ENCODE data around the gene RNF227. TPM values are rescaled to one million over a fixed set of nuclear protein-coding genes. Genes with fewer than 3 reads are reported as not detected.

Gene RNF227
- total and polyA plus RNA-seq, 4 experiments from 2014 or later = 2.3 to 7.4 (median 5.1) TPM

DNA sequence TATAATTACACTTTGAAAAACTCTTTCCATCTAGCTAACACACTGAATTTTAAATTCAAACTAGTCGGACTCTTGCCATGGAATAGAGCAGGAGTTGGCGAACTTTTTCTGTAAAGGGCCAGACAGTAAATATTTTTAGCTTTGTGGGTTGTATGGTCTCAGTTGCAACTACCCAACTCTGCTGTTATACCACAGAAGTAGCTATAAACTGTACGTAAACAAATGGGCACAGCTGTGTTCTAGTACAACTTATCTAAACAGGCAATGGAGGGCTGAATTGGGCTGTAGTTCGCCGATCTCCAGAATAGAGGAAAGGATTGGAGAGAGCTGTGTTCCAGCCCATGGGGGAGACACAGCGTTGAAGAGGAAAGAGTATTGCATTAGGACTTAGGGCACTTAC, 24.7 kb upstream of the RNF227 start:
- no peak for DNase-seq
- CTCF ChIA-PET (ENCODE audit: partially characterized antibody) = interaction anchor here (1.0 to 1.1 kb wide), 2 partner anchors 8 to 47 kb away, joined by 3 to 4 read pairs; no protein-coding TSS in a partner anchor
- Mint-ChIP-seq H3K27ac (no peak overlapping the region), H3K4me1 (peaks cover 0 to 5% (median 3%) of the 10 kb centered on the region in 4 donors), H3K9me3 (peaks cover 0 to 1% (median 0%) of the 10 kb centered on the region in 8 donors), H3K27me3 (no peaks in the 10 kb centered on the region), H3K36me3 (peaks cover 49 to 61% of the 10 kb centered on the region in 2 donors), H3K4me3 (no peak overlapping the region)
- Histone ChIP-seq H3K9me3 (ENCODE audit: control insufficient read depth in 1 of 2, low read length in 2 of 2) (no peaks in the 10 kb centered on the region), H3K27ac (ENCODE audit: low read depth, low read length) (no peak overlapping the region), H3K36me3 (ENCODE audit: insufficient read depth, low read length) (peaks cover 31% of the 10 kb centered on the region), H3K27me3 (ENCODE audit: insufficient read depth, low read length) (no peaks in the 10 kb centered on the region), H3K4me1 (ENCODE audit: insufficient read depth, low read length) (no peaks in the 10 kb centered on the region), H3K4me3 (ENCODE audit: low read length in 2 of 2) (no peak overlapping the region)
- intact Hi-C loops (cut with micrococcal nuclease) = no loop called here
- POLR2A ChIA-PET (ENCODE audit: partially characterized antibody) = interaction anchor here (0.6 to 2.1 kb wide), 3 partner anchors 9 to 307 kb away, joined by 3 to 7 read pairs (median 6); partner anchors contain the start of genes CNTROB, CTC1, RNF227 and TRAPPC1

DNA sequence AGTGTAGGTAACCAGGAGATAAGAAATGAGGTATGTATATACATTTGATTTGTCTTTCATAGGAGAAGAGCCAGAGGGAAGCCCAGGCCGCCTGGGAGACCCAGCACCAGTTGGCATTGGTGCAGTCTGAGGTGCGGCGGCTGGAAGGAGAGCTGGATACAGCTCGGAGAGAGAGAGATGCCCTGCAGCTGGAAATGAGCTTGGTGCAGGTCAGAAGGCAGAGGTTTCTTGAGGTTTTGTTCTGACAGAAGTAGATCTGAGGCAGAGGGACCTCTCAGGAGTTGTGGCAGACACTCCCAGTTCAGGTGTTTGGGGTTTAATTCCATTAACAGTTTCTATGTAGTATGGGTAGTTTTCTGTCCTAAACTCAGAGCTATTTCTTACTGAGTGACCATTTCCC, 23.9 kb upstream of the RNF227 start:
- no peak overlapping the region for H3K4me3 ChIP-seq (ENCODE audit: low read length in 2 of 2)
- H3K4me1 ChIP-seq (ENCODE audit: insufficient read depth, low read length) = no peaks in the 10 kb centered on the region
- no peaks in the 10 kb centered on the region for H3K9me3 ChIP-seq (ENCODE audit: control insufficient read depth in 1 of 2, low read length in 2 of 2)
- no peaks in the 10 kb centered on the region for H3K27me3 ChIP-seq (ENCODE audit: insufficient read depth, low read length)
- ChIA-PET CTCF (ENCODE audit: partially characterized antibody) (interaction anchor here (1.1 kb wide), 1 partner anchor 7 kb away, joined by 3 read pairs; no protein-coding TSS in a partner anchor), POLR2A (ENCODE audit: partially characterized antibody) (interaction anchor here (0.6 to 2.1 kb wide), 3 partner anchors 8 to 308 kb away, joined by 3 to 7 read pairs (median 6); partner anchors contain the start of genes CNTROB, CTC1, RNF227 and TRAPPC1)
- H3K27ac ChIP-seq (ENCODE audit: low read depth, low read length) = no peak overlapping the region
- DNase-seq = no peak
- Mint-ChIP-seq H3K4me3 (no peak overlapping the region), H3K27me3 (no peaks in the 10 kb centered on the region), H3K27ac (peak overlapping the region in 1 of 7 donors; percentile 82), H3K36me3 (peaks cover 53 to 60% of the 10 kb centered on the region in 2 donors), H3K9me3 (peaks cover 0 to 1% (median 0%) of the 10 kb centered on the region in 8 donors), H3K4me1 (peaks cover 0 to 8% (median 5%) of the 10 kb centered on the region in 4 donors)
- peaks cover 31% of the 10 kb centered on the region for H3K36me3 ChIP-seq (ENCODE audit: insufficient read depth, low read length)
- intact Hi-C loops (cut with micrococcal nuclease) = no loop called here

DNA sequence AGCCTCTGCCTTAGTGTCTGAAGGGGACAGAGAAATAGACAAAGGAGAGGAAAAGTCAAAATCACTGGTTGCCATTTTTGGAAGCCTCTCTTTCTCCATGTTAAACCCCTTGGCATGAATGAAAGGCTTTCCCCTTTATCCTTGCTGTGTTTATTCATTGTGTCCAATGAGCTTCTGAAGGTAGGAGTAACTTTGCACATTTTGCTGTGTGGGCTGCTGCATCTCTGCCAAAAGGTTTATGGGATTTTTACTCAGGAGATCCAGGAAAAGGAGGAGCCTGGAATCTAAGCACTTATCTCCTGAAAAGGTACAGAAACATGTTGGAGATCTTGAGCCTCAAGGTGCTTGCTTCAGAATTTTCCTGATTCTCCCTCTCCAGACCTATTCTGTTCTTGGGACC, 19.8 kb upstream of the RNF227 start:
- peaks cover 21% of the 10 kb centered on the region for H3K4me1 ChIP-seq (ENCODE audit: insufficient read depth, low read length)
- ChIA-PET POLR2A (ENCODE audit: partially characterized antibody) (interaction anchor here (1.2 to 7.0 kb wide), 2 partner anchors 19 to 55 kb away, joined by 3 to 116 read pairs; partner anchors contain the start of gene RNF227), CTCF (ENCODE audit: partially characterized antibody) (interaction anchor here (1.5 to 8.0 kb wide), 4 partner anchors 8 to 73 kb away, joined by 6 to 83 read pairs (median 12); no protein-coding TSS in a partner anchor)
- Mint-ChIP-seq H3K4me3 (peak overlapping the region in 1 of 8 donors; percentile 31), H3K27ac (no peak overlapping the region), H3K36me3 (peaks cover 35 to 44% of the 10 kb centered on the region in 2 donors), H3K27me3 (no peaks in the 10 kb centered on the region), H3K4me1 (peaks cover 25 to 39% (median 29%) of the 10 kb centered on the region in 4 donors), H3K9me3 (peaks cover 0 to 1% (median 0%) of the 10 kb centered on the region in 8 donors)
- no peak overlapping the region for H3K27ac ChIP-seq (ENCODE audit: low read depth, low read length)
- intact Hi-C loops (cut with micrococcal nuclease) = no loop called here
- peaks cover 10% of the 10 kb centered on the region for H3K36me3 ChIP-seq (ENCODE audit: insufficient read depth, low read length)
- H3K4me3 ChIP-seq (ENCODE audit: low read length in 2 of 2) = no peak overlapping the region
- no peaks in the 10 kb centered on the region for H3K27me3 ChIP-seq (ENCODE audit: insufficient read depth, low read length)
- no peak for DNase-seq
- H3K9me3 ChIP-seq (ENCODE audit: control insufficient read depth in 1 of 2, low read length in 2 of 2) = no peaks in the 10 kb centered on the region

DNA sequence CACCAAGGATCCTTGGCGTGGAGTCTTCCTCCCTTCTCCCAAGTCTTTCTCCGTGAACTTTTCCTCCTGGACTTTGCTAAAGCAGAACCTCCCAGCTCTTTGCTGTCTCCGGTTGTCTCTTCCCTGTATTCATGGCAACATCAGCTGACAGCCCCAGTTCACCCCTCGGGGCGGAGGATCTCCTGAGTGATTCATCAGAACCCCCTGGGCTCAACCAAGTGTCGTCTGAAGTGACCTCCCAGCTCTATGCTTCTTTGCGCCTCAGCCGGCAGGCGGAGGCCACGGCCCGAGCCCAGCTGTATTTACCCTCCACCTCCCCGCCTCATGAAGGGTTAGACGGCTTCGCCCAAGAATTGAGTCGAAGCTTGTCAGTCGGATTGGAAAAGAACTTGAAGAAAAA, 16.9 kb upstream of the RNF227 start:
- Histone ChIP-seq H3K36me3 (ENCODE audit: insufficient read depth, low read length) (no peaks in the 10 kb centered on the region), H3K9me3 (ENCODE audit: control insufficient read depth in 1 of 2, low read length in 2 of 2) (no peaks in the 10 kb centered on the region), H3K4me3 (ENCODE audit: low read length in 2 of 2) (peak overlapping the region; percentile 84 to 100), H3K27ac (ENCODE audit: low read depth, low read length) (peak overlapping the region; percentile 85), H3K27me3 (ENCODE audit: insufficient read depth, low read length) (no peaks in the 10 kb centered on the region), H3K4me1 (ENCODE audit: insufficient read depth, low read length) (peaks cover 33% of the 10 kb centered on the region)
- Mint-ChIP-seq H3K27ac (peak overlapping the region; percentile 88 to 100 (median 98)), H3K4me1 (peaks cover 33 to 58% (median 42%) of the 10 kb centered on the region in 4 donors), H3K9me3 (no peaks in the 10 kb centered on the region), H3K27me3 (no peaks in the 10 kb centered on the region), H3K4me3 (peak overlapping the region; percentile 94 to 100 (median 98)), H3K36me3 (peaks cover 21 to 33% of the 10 kb centered on the region in 2 donors)
- intact Hi-C loops (cut with micrococcal nuclease) = loop anchor here (1.0 to 5.0 kb wide), 9 partner anchors 11 to 450 kb away; partner anchors contain the start of genes KDM6B, NAA38, RANGRF and RPL26
- POLR2A ChIA-PET (ENCODE audit: partially characterized antibody) = interaction anchor here (1.0 to 7.0 kb wide), 17 partner anchors 8 to 290 kb away, joined by 3 to 116 read pairs (median 10); partner anchors contain the start of genes CYB5D1, KDM6B, NAA38 and RNF227
- peak in 2 of 5 donors; percentile 11 to 56 for DNase-seq
- CTCF ChIA-PET (ENCODE audit: partially characterized antibody) = interaction anchor here (0.7 to 8.0 kb wide), 14 partner anchors 8 to 344 kb away, joined by 3 to 83 read pairs (median 4); partner anchors contain the start of genes ALOXE3, RNF227 and TP53

GRCh38 chr17:7932483-7932891, 16.4 kb upstream of the RNF227 start:
- intact Hi-C loops (cut with micrococcal nuclease) = loop anchor here (1.0 to 5.0 kb wide), 9 partner anchors 10 to 450 kb away; partner anchors contain the start of genes KDM6B, NAA38, RANGRF and RPL26
- Histone ChIP-seq H3K27me3 (ENCODE audit: insufficient read depth, low read length) (no peaks in the 10 kb centered on the region), H3K27ac (ENCODE audit: low read depth, low read length) (peak overlapping the region; percentile 85), H3K9me3 (ENCODE audit: control insufficient read depth in 1 of 2, low read length in 2 of 2) (no peaks in the 10 kb centered on the region), H3K4me3 (ENCODE audit: low read length in 2 of 2) (peak overlapping the region; percentile 84 to 100), H3K4me1 (ENCODE audit: insufficient read depth, low read length) (peaks cover 33% of the 10 kb centered on the region), H3K36me3 (ENCODE audit: insufficient read depth, low read length) (no peaks in the 10 kb centered on the region)
- Mint-ChIP-seq H3K9me3 (no peaks in the 10 kb centered on the region), H3K4me1 (peaks cover 34 to 58% (median 44%) of the 10 kb centered on the region in 4 donors), H3K36me3 (peaks cover 21 to 34% of the 10 kb centered on the region in 2 donors), H3K4me3 (peak overlapping the region; percentile 94 to 100 (median 98)), H3K27ac (peak overlapping the region; percentile 88 to 100 (median 98)), H3K27me3 (no peaks in the 10 kb centered on the region)
- ChIA-PET CTCF (ENCODE audit: partially characterized antibody) (interaction anchor here (0.6 to 8.0 kb wide), 14 partner anchors 8 to 343 kb away, joined by 3 to 83 read pairs (median 4); partner anchors contain the start of genes ALOXE3 and RNF227), POLR2A (ENCODE audit: partially characterized antibody) (interaction anchor here (0.9 to 7.0 kb wide), 23 partner anchors 8 to 626 kb away, joined by 3 to 116 read pairs (median 6); partner anchors contain the start of genes CYB5D1, KDM6B, NAA38 and RNF227)
- peak in 2 of 5 donors; percentile 30 to 44 for DNase-seq

DNA sequence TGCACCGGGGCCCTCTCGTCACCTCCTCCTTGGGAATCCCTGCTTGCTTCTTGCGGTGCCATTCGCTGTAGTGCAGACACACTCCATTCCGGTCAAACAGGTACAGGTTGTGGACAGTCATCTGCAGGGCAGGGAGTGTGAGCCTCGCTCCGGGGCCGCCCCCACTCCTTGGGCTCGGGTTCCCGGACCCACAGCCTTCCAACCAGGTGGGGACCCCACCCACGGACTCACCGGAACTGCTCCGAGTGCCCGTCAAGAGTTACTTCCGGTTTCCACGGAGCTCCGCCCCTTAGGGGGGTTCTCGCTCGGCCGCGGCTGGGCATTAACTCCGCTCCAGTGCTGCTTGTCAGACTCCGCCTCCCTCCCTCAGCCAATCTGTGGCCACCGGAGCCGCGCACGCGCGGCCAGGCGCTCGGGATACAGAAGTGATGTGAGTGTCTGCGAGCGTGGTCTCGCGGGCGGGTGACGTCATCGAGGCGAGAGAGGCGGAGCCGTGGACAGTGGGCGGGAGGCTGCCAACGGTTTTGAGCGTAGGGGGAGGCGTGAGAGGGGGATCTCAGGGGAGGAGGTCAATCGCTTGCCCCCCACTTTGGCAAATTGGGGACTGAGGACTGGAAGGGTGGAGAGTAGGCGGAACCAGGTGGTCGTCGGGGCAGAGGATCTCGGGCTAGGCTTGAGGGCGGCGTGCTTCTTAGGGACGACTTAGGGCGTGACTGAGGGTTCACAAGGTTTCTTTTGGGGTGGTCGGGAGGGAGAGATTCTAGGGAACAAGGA, 15.8 kb upstream of the RNF227 start, which contains the start of the genes CNTROB and TRAPPC1:
Gene CNTROB (plus strand): TSS at position 498 of the 774 bp plus-strand sequence. CDS start 874 bp downstream, outside the sequence.
Gene TRAPPC1 (minus strand): TSS at position 238 of the 774 bp plus-strand sequence. CDS start 117 bp downstream, at position 121.
- Mint-ChIP-seq H3K4me1 (peaks cover 34 to 58% (median 44%) of the 10 kb centered on the region in 4 donors), H3K36me3 (peaks cover 18 to 31% of the 10 kb centered on the region in 2 donors), H3K9me3 (no peaks in the 10 kb centered on the region), H3K4me3 (peak within 1 kb of the TSS; percentile 94 to 100 (median 98)), H3K27ac (peak within 1 kb of the TSS; percentile 88 to 100 (median 98)), H3K27me3 (no peaks in the 10 kb centered on the region)
- ChIA-PET CTCF (ENCODE audit: partially characterized antibody) (interaction anchor here (0.6 to 8.0 kb wide), 13 partner anchors 9 to 148 kb away, joined by 3 to 83 read pairs (median 4); partner anchors contain the start of gene RNF227), POLR2A (ENCODE audit: partially characterized antibody) (interaction anchor here (0.5 to 7.0 kb wide), 22 partner anchors 9 to 626 kb away, joined by 3 to 116 read pairs (median 5); partner anchors contain the start of genes CYB5D1, KDM6B, NAA38 and RNF227)
- peaks cover 33% of the 10 kb centered on the region for H3K4me1 ChIP-seq (ENCODE audit: insufficient read depth, low read length)
- H3K27ac ChIP-seq (ENCODE audit: low read depth, low read length) = peak within 1 kb of the TSS; percentile 85
- no peaks in the 10 kb centered on the region for H3K9me3 ChIP-seq (ENCODE audit: control insufficient read depth in 1 of 2, low read length in 2 of 2)
- H3K27me3 ChIP-seq (ENCODE audit: insufficient read depth, low read length) = no peaks in the 10 kb centered on the region
- intact Hi-C loops (cut with micrococcal nuclease) = loop anchor here (1.0 to 5.0 kb wide), 9 partner anchors 10 to 451 kb away; partner anchors contain the start of genes KDM6B, NAA38, RANGRF and RPL26
- DNase-seq = peak; percentile 99 to 100 (median 99)
- no peaks in the 10 kb centered on the region for H3K36me3 ChIP-seq (ENCODE audit: insufficient read depth, low read length)
- H3K4me3 ChIP-seq (ENCODE audit: low read length in 2 of 2) = peak within 1 kb of the TSS; percentile 84 to 100
